ENCODE data around the gene CISD3.

DNA sequence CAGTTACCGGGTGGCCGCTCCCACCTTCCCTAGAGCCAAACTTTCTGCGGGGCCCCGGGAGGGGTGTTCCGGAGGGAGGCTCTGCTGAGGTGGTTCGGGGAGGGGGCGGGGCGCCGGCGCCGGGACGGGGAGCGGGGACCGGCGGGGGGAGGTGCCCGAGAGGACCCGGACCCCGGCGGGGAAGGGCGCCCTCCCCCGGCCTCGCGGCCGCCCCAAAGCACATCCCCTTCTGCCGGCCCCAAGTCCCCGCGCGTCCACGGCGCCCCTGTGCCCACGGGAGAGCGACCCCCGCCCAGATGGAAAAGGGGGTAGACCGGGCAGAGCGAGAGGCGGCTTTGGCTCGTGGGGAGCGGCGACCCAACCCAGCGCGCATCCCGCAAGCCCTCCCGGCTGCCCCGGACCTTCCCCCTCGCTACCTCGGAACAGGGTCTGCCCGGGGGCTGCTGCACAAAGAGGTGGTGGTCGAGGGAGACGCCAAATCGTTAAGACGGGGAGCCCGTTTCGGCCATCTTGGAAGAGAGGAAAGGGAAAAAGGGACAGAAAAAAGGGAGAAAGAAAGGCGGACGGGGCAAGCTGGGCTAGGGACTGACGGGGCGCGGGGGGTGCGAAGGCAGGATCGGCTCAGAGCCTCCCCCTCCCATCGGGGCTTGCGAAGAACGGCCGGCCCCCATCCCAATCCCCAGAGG is 17.5 kb downstream of the CISD3 start:
- TF ChIP-seq POLR2A (IDR thresholded peaks at IDR 0.05; ENCODE audit: low read length) (no peak), GATA1 (IDR thresholded peaks at IDR 0.05; ENCODE audit: low read depth, low read length) (no peak)
